Mammary epithelial cell (primary cell): Measurements from ENCODE around the gene SERTAD3.

Source experiments
- EZH2 ChIP-seq: IDR thresholded peaks from 2 replicates; pipeline ENCODE4 v1.6.1; 2012; ENCODE audit warnings: low read length, inconsistent platforms, borderline replicate concordance
- TF ChIP-seq, protein P1 (sequence below), 2 donors: IDR thresholded peaks in 1 of 2; conservative IDR thresholded peaks in 1 of 2; 2 replicates each; pipeline ENCODE4 v1.5.1; 2011 to 2012; ENCODE audit warnings: inconsistent platforms in 2 of 2, low read length in 2 of 2, mild to moderate bottlenecking in 2 of 2, control low read depth in 1 of 2, low read depth in 1 of 2; ENCODE audit not compliant: insufficient read depth in 1 of 2; ENCODE audit errors: extremely low read depth in 1 of 2

DNA sequence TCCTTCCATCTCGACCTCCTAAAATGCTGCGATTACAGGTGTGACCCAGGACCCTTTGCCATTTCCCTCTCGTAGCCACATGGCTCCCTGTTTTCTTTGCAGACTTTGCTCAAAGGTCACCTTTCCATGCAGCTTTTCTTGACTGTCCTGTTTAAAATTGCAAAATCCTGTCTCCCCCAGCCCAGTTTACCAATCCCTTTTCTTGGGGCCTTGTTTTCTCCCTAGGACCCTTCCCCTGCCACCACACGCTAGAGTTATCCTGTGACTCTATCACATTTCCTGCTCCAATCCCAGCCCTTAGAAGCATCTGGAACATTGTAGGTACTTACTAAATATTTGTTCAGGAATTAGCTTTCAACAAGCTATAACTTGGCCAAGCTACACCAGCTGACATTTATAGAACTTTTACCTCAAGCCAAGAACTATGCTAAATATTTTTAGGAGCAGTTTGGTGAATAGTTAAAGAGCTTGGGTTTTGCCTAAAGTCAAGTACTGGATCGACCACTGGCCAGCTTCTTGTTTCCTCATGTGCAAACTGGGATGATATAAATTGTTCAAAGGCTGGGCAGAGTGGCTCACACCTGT is 9.1 kb upstream of the SERTAD3 start:
- TF ChIP-seq, protein P1, sequence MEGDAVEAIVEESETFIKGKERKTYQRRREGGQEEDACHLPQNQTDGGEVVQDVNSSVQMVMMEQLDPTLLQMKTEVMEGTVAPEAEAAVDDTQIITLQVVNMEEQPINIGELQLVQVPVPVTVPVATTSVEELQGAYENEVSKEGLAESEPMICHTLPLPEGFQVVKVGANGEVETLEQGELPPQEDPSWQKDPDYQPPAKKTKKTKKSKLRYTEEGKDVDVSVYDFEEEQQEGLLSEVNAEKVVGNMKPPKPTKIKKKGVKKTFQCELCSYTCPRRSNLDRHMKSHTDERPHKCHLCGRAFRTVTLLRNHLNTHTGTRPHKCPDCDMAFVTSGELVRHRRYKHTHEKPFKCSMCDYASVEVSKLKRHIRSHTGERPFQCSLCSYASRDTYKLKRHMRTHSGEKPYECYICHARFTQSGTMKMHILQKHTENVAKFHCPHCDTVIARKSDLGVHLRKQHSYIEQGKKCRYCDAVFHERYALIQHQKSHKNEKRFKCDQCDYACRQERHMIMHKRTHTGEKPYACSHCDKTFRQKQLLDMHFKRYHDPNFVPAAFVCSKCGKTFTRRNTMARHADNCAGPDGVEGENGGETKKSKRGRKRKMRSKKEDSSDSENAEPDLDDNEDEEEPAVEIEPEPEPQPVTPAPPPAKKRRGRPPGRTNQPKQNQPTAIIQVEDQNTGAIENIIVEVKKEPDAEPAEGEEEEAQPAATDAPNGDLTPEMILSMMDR (conservative IDR thresholded peaks at IDR 0.05 in 1 of 2, IDR thresholded peaks at IDR 0.05 in 1 of 2; ENCODE audit: extremely low read depth in 1 of 2, insufficient read depth in 1 of 2, low read depth in 1 of 2, low read length in 2 of 2), result no peak
- no peak for TF ChIP-seq EZH2
